Keratinocyte (primary cell): ENCODE data around the gene SIGLEC5. TPM values are rescaled to one million over a fixed set of nuclear protein-coding genes. Genes with fewer than 3 reads are reported as not detected.

Experiments
- DNase-seq: peaks from one replicate; pipeline ENCODE4 v3.0.0-alpha.2; 2011; ENCODE audit warnings: low read depth, missing footprints, low spot score
- FAIRE-seq: peaks from 2 replicates; lab custom pipeline; 2011; peaks lifted over from hg19 to GRCh38; lab: Jason Lieb, UNC
- H2AFZ ChIP-seq: 2 replicates; pipeline ENCODE4 v1.6.0; 2012; ENCODE audit warnings: low read length, control low read depth, inconsistent platforms; ENCODE audit not compliant: control insufficient read depth
- H3K27ac ChIP-seq: 2 replicates; pipeline ENCODE4 v1.5.1; 2011; ENCODE audit warnings: low read length; ENCODE audit not compliant: control insufficient read depth, insufficient read depth
- H3K27me3 ChIP-seq: 3 replicates; pipeline ENCODE4 v1.6.0; 2011; ENCODE audit warnings: low read length; ENCODE audit not compliant: control insufficient read depth, insufficient read depth; ENCODE audit errors: extremely low read depth
- H3K36me3 ChIP-seq, 2 experiments: 2 replicates in 1 of 2; 3 replicates in 1 of 2; pipeline ENCODE4 v1.5.1; 2011; ENCODE audit warnings: low read length in 2 of 2, mild to moderate bottlenecking in 1 of 2; ENCODE audit not compliant: control insufficient read depth in 2 of 2, insufficient read depth in 2 of 2; ENCODE audit errors: extremely low read depth in 1 of 2
- H3K4me1 ChIP-seq: 3 replicates; pipeline ENCODE4 v1.5.1; 2011; ENCODE audit warnings: low read length; ENCODE audit not compliant: control insufficient read depth, insufficient read depth; ENCODE audit errors: extremely low read depth
- H3K4me2 ChIP-seq: 3 replicates; pipeline ENCODE4 v1.6.0; 2011; ENCODE audit warnings: low read depth, low read length; ENCODE audit not compliant: control insufficient read depth, insufficient read depth; ENCODE audit errors: extremely low read depth
- H3K4me3 ChIP-seq, 3 experiments: fragments of 200-600 bp in 1 of 3; sonication (generic) in 1 of 3; 2 replicates in 2 of 3; 3 replicates in 1 of 3; pipeline ENCODE4 v1.5.1; 2011 to 2016; ENCODE audit warnings: low read length in 3 of 3, mild to moderate bottlenecking in 3 of 3, control low read depth in 2 of 3, inconsistent platforms in 1 of 3, low read depth in 1 of 3, mixed read lengths in 1 of 3, mixed run types in 1 of 3, moderate library complexity in 1 of 3; ENCODE audit not compliant: control insufficient read depth in 2 of 3, insufficient read depth in 2 of 3; ENCODE audit errors: extremely low read depth in 1 of 3
- H3K79me2 ChIP-seq: 2 replicates; pipeline ENCODE4 v1.6.0; 2012; ENCODE audit warnings: low read length; ENCODE audit not compliant: control insufficient read depth, insufficient read depth
- H3K9ac ChIP-seq: 3 replicates; pipeline ENCODE4 v1.6.0; 2011; ENCODE audit warnings: low read length; ENCODE audit not compliant: control insufficient read depth, insufficient read depth; ENCODE audit errors: extremely low read depth
- H3K9me1 ChIP-seq: 3 replicates; pipeline ENCODE4 v1.6.0; 2011; ENCODE audit warnings: low read length; ENCODE audit not compliant: control insufficient read depth, insufficient read depth; ENCODE audit errors: extremely low read depth
- H3K9me3 ChIP-seq: 2 replicates; pipeline ENCODE4 v1.5.1; 2012; ENCODE audit warnings: low read depth, low read length; ENCODE audit not compliant: control insufficient read depth
- H4K20me1 ChIP-seq: 3 replicates; pipeline ENCODE4 v1.6.0; 2011; ENCODE audit warnings: low read length; ENCODE audit not compliant: control insufficient read depth, insufficient read depth; ENCODE audit errors: extremely low read depth
- EZH2 ChIP-seq: IDR thresholded peaks from one replicate; pipeline ENCODE4 v1.6.1; 2012; ENCODE audit warnings: inconsistent platforms, mild to moderate bottlenecking, low read length, moderate library complexity
- dilution Hi-C: fragments of 300-500 bp; cut with MboI; formaldehyde crosslinking; loops from one replicate; pipeline ENCODE4 v1.7.0; 2020; ENCODE audit warnings: low sequenced_read_pairs; ENCODE audit not compliant: extremely low pct_ligation_motif_present
- polyA plus RNA-seq, 5 experiments: library from polyadenylated mRNA; depleted of rRNA in 3 of 5; stranded (reverse) in 3 of 5; stranded (forward) in 1 of 5; unstranded in 1 of 5; fragments of >200 nt; gene quantifications; 1 replicate in 1 of 5; 2 replicates in 3 of 5; 3 replicates in 1 of 5; pipeline versions ENCODE4 v1.2.1 to v1.2.3, GENCODE V29; 2011 to 2012; ENCODE audit warnings: missing spikeins in 2 of 5, low read depth in 1 of 5, low replicate concordance in 1 of 5
- TF ChIP-seq, protein P1 (sequence below), 3 experiments: IDR thresholded peaks in 1 of 3; conservative IDR thresholded peaks in 1 of 3; optimal IDR thresholded peaks in 1 of 3; 2 replicates in 2 of 3; 3 replicates in 1 of 3; pipeline versions ENCODE3 to v1.5.1; 2011; ENCODE audit warnings: low read length in 3 of 3, mild to moderate bottlenecking in 3 of 3, moderate library complexity in 2 of 3, control low read depth in 1 of 3, inconsistent platforms in 1 of 3; ENCODE audit not compliant: insufficient read depth in 2 of 3; ENCODE audit errors: extremely low read depth in 1 of 3

SIGLEC5 gene
- polyA plus RNA-seq, 1 donor (not counting 4 experiments of a cell fraction or from before 2014, with no cell fraction given): not detected

DNA sequence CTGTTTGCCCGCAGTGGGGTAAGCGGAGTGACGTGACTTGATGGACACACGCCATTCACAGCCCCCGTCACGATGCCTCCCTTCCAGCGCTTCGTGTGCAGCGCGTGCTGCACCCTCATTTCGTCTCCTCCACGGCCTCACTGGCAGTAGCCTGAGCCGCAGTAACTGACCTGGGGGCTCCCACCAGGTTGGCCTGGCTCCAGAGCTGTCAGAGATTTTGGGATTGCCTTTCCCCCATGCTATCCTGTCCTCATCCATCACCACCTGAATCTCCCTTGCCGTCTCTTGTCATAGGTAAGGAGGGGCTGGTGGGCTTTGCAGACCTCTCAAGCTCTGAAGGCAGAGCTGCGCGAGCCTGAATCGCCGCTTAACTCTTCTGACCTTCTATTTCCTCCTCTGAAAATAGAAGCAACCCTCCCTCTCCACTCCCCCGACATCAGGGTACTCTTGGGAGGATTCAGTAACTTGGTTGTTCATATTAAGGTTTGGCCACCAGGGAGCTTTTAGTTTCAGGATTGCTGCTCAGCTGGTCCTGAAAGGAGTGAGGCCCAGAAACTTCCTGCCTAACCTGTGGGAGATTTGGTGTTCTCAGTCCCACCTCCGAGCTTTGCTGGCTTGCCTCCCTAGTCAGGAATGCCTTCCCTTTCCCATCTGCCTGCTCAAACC is 27.9 kb downstream of the SIGLEC5 start:
- Histone ChIP-seq H4K20me1 (no peaks in the 10 kb centered on the region), H3K9me3 (no peaks in the 10 kb centered on the region), H3K9me1 (no peaks in the 10 kb centered on the region), H3K27me3 (peaks cover 7% of the 10 kb centered on the region), H3K36me3 (no peaks in the 10 kb centered on the region), H3K9ac (no peak overlapping the region), H3K79me2 (no peaks in the 10 kb centered on the region), H3K4me3 (no peak overlapping the region), H3K4me1 (no peaks in the 10 kb centered on the region), H2AFZ (no peak overlapping the region), H3K4me2 (no peak overlapping the region), H3K27ac (no peak overlapping the region)
- FAIRE-seq: no peak
- no peak for DNase-seq
- dilution Hi-C loops: no loop called here
- no peak for TF ChIP-seq EZH2
- TF ChIP-seq, protein P1, sequence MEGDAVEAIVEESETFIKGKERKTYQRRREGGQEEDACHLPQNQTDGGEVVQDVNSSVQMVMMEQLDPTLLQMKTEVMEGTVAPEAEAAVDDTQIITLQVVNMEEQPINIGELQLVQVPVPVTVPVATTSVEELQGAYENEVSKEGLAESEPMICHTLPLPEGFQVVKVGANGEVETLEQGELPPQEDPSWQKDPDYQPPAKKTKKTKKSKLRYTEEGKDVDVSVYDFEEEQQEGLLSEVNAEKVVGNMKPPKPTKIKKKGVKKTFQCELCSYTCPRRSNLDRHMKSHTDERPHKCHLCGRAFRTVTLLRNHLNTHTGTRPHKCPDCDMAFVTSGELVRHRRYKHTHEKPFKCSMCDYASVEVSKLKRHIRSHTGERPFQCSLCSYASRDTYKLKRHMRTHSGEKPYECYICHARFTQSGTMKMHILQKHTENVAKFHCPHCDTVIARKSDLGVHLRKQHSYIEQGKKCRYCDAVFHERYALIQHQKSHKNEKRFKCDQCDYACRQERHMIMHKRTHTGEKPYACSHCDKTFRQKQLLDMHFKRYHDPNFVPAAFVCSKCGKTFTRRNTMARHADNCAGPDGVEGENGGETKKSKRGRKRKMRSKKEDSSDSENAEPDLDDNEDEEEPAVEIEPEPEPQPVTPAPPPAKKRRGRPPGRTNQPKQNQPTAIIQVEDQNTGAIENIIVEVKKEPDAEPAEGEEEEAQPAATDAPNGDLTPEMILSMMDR (optimal IDR thresholded peaks at IDR 0.05 in 1 of 3, IDR thresholded peaks at IDR 0.05 in 1 of 3, conservative IDR thresholded peaks at IDR 0.05 in 1 of 3; ENCODE audit: extremely low read depth in 1 of 3, insufficient read depth in 2 of 3, low read length in 3 of 3): no peak

DNA sequence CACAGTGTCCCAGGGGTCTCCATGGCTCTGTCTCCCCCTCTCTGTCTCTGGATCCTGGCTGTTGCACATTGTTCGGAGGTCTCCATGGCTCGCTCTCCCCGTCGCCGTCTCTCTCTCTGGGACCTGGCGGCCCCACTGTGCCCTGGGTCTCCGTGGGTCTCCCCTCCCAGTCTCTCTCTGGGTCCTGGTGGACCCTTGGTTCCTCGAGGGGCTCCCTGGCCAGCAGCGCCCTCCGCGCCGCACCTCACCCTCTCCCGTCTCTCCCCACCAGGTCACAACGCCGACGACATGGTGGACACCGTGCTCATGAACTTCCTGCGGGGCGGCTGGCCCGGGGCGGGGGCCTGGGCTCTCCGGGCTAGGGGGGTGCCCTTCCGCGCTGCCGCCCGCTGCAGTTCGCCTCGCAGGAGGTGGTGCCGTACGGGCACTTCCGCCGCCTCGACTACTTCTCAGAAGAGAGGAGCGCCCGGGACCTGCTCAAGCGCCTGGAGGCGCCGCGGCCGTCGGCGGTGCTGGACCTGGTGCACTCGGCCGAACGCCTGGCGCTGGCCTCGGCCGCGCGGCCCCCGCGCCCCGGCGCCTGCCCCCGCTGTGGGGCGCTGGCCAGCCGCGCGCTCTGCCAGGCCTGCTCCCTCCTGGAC is 29.1 kb downstream of the SIGLEC5 start:
- dilution Hi-C loops: no loop called here
- Histone ChIP-seq H4K20me1 (no peaks in the 10 kb centered on the region), H3K27me3 (peaks cover 7% of the 10 kb centered on the region), H3K36me3 (no peaks in the 10 kb centered on the region), H3K9me3 (no peaks in the 10 kb centered on the region), H3K9me1 (no peaks in the 10 kb centered on the region), H3K79me2 (no peaks in the 10 kb centered on the region), H2AFZ (no peak overlapping the region), H3K9ac (no peak overlapping the region), H3K4me2 (no peak overlapping the region), H3K27ac (no peak overlapping the region), H3K4me3 (no peak overlapping the region), H3K4me1 (no peaks in the 10 kb centered on the region)
- DNase-seq (no peak), FAIRE-seq (no peak)
- TF ChIP-seq EZH2: no peak
- TF ChIP-seq, protein P1 (optimal IDR thresholded peaks at IDR 0.05 in 1 of 3, IDR thresholded peaks at IDR 0.05 in 1 of 3, conservative IDR thresholded peaks at IDR 0.05 in 1 of 3; ENCODE audit: extremely low read depth in 1 of 3, insufficient read depth in 2 of 3, low read length in 3 of 3): no peak
